Tibial nerve (tissue), 4 donors: ENCODE data around the gene SLF2.

Experiments used
- CTCF ChIP-seq, 5 experiments: fragments of 200-600 bp in 3 of 5; fragments of 450-650 bp in 2 of 5; sonication (generic) in 3 of 5; IDR thresholded peaks; one replicate each; pipeline ENCODE4 v1.5.1; 2016 to 2019; ENCODE audit warnings: antibody characterized with exemption in 5 of 5, mild to moderate bottlenecking in 3 of 5, moderate library complexity in 2 of 5
- EP300 ChIP-seq, 2 donors: sonication (generic); formaldehyde crosslinking; IDR thresholded peaks; one replicate each; pipeline ENCODE4 v1.6.1; 2017; ENCODE audit warnings: antibody characterized with exemption in 2 of 2, mild to moderate bottlenecking in 1 of 2
- POLR2A ChIP-seq, 2 donors: fragments of 450-650 bp; IDR thresholded peaks; one replicate each; pipeline ENCODE4 v1.6.1; 2017; ENCODE audit warnings: antibody characterized with exemption in 2 of 2, mild to moderate bottlenecking in 2 of 2, moderate library complexity in 2 of 2

- TF ChIP-seq CTCF (IDR thresholded peaks at IDR 0.05) (no peak), POLR2A (IDR thresholded peaks at IDR 0.05) (no peak), EP300 (IDR thresholded peaks at IDR 0.05) (no peak)
Measured at GRCh38 chr10:100881556-100882213, 31.1 kb upstream of the SLF2 start.
